ENCODE data around the gene NOBOX.
"Not testable (repeated sequence)": the region's sequence is repeated elsewhere in the genome, so short reads cannot be mapped to it uniquely, and the experiment has no call there.

NOBOX gene

GRCh38 chr7:144403649-144404061 lies at the start of gene NOBOX:
NOBOX (minus strand) TSS chr7:144403693.
- no peak for DNase-seq (ENCODE audit: low read depth in 2 of 2)

- DNase-seq (ENCODE audit: low read depth in 2 of 2), result no peak
Measured at GRCh38 chr7:144452064-144452463, 48.6 kb upstream of the NOBOX start.

GRCh38 chr7:144445590-144445989 lies 42.1 kb upstream of the NOBOX start:
- no peak for DNase-seq (ENCODE audit: low read depth in 2 of 2)

GRCh38 chr7:144439717-144440205 lies 36.3 kb upstream of the NOBOX start:
- no peak for DNase-seq (ENCODE audit: low read depth in 2 of 2)

GRCh38 chr7:144438759-144439158 lies 35.3 kb upstream of the NOBOX start:
- no peak for DNase-seq (ENCODE audit: low read depth in 2 of 2)

- DNase-seq (ENCODE audit: low read depth in 2 of 2), result peak; percentile 37 to 44
Measured at GRCh38 chr7:144437370-144438191, 34.1 kb upstream of the NOBOX start.

GRCh38 chr7:144436500-144436899 lies 33.0 kb upstream of the NOBOX start:
- DNase-seq (ENCODE audit: low read depth in 2 of 2), result no peak

GRCh38 chr7:144428431-144428830 lies 24.9 kb upstream of the NOBOX start:
- no peak for DNase-seq (ENCODE audit: low read depth in 2 of 2)

GRCh38 chr7:144427539-144427938 lies 24.0 kb upstream of the NOBOX start:
- DNase-seq (ENCODE audit: low read depth in 2 of 2), result not testable (repeated sequence)

- not testable (repeated sequence) for DNase-seq (ENCODE audit: low read depth in 2 of 2)
Measured at GRCh38 chr7:144418931-144419330, 15.4 kb upstream of the NOBOX start.

- no peak for DNase-seq (ENCODE audit: low read depth in 2 of 2)
Measured at GRCh38 chr7:144416341-144416740, 12.8 kb upstream of the NOBOX start.

GRCh38 chr7:144415858-144416257 lies 12.4 kb upstream of the NOBOX start:
- no peak for DNase-seq (ENCODE audit: low read depth in 2 of 2)

GRCh38 chr7:144414815-144415214 lies 11.3 kb upstream of the NOBOX start:
- DNase-seq (ENCODE audit: low read depth in 2 of 2), result no peak

- DNase-seq (ENCODE audit: low read depth in 2 of 2), result no peak
Measured at GRCh38 chr7:144410441-144410840, 6.9 kb upstream of the NOBOX start.

- DNase-seq (ENCODE audit: low read depth in 2 of 2), result no peak
Measured at GRCh38 chr7:144408121-144408520, 4.6 kb upstream of the NOBOX start.

- no peak for DNase-seq (ENCODE audit: low read depth in 2 of 2)
Measured at GRCh38 chr7:144407266-144407931, 3.9 kb upstream of the NOBOX start.

GRCh38 chr7:144404946-144405345 lies 1.5 kb upstream of the NOBOX start:
- no peak for DNase-seq (ENCODE audit: low read depth in 2 of 2)

- no peak for DNase-seq (ENCODE audit: low read depth in 2 of 2)
Measured at GRCh38 chr7:144403102-144403501, 391 bp downstream of the NOBOX start.

GRCh38 chr7:144401490-144401889 lies 2.0 kb downstream of the NOBOX start:
- no peak for DNase-seq (ENCODE audit: low read depth in 2 of 2)

- DNase-seq (ENCODE audit: low read depth in 2 of 2), result no peak
Measured at GRCh38 chr7:144399946-144400345, 3.5 kb downstream of the NOBOX start.

GRCh38 chr7:144398911-144399310 lies 4.6 kb downstream of the NOBOX start:
- no peak for DNase-seq (ENCODE audit: low read depth in 2 of 2)

GRCh38 chr7:144398291-144398690 lies 5.2 kb downstream of the NOBOX start:
- DNase-seq (ENCODE audit: low read depth in 2 of 2), result no peak

GRCh38 chr7:144397086-144397485 lies 6.4 kb downstream of the NOBOX start:
- DNase-seq (ENCODE audit: low read depth in 2 of 2), result no peak

All from stimulated activated CD4-positive, alpha-beta T cell treated with anti-CD3 and anti-CD28 coated beads, Interleukin-4, amount 100 ng/mL, for 48 hours (primary cell).